GM19438 (cell line): ENCODE data around the gene FYN.
"Not testable (repeated sequence)": the region's sequence is repeated elsewhere in the genome, so short reads cannot be mapped to it uniquely, and the experiment has no call there.

Source experiments
- ATAC-seq: cut with Tn5 transposase; IDR thresholded peaks from one replicate; pipeline ENCODE4 v1.9.1; 2021; ENCODE audit warnings: low read depth; ENCODE audit not compliant: unreplicated experiment

FYN gene

GRCh38 chr6:111650049-111650448, 223.2 kb downstream of the FYN start:
- ATAC-seq, result no peak

- ATAC-seq, result no peak
Observed at GRCh38 chr6:111648100-111648499, 225.2 kb downstream of the FYN start.

- no peak for ATAC-seq
Observed at GRCh38 chr6:111646942-111647341, 226.3 kb downstream of the FYN start.

DNA sequence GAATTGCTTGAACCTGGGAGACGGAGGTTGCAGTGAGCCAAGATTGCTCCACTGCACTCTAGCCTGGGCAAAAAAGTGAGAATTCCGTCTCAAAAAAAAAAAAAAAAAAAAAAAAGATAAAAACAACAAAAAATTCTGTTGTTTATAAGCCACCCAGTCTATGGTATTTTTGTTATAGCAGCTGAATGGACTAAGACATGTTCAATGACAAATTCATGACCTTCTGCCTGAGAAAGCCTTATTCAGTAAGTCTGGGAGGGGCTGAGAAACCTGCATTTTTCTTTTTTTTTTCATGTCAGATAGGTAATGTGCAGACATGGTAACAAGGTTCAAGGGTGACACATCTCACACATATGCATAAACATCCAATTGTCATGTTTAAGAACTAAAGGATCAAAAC, 227.2 kb downstream of the FYN start:
- no peak for ATAC-seq

DNA sequence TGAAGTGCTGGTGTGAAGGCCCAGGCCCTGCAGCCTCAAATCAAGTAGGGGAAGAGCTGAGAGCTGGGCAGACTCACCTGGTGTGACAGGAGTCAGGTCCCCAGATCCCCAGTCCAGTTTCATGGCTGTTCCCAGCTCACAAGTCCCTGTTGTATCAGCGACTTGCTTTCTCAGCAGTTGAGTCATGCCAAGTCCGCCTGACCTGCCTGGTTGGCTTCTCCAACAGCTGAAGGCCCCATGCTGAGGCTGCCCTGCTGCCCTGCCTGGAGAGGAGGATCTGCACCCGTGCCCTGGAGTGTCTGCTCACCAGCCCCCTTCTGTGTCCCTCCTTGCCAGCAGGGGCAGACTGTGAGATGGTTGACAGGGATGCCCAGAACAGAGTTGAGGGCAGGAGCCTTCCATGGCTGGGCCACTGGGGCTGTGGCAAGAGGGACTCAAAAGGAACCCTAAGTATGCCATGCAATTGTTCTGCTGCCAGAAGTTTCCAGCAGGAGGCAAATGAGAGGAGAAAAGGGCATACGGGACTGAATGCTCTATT, 228.3 kb downstream of the FYN start:
- ATAC-seq, result no peak

- ATAC-seq, result peak; percentile 94
Observed at GRCh38 chr6:111642463-111643158, 230.6 kb downstream of the FYN start.

DNA sequence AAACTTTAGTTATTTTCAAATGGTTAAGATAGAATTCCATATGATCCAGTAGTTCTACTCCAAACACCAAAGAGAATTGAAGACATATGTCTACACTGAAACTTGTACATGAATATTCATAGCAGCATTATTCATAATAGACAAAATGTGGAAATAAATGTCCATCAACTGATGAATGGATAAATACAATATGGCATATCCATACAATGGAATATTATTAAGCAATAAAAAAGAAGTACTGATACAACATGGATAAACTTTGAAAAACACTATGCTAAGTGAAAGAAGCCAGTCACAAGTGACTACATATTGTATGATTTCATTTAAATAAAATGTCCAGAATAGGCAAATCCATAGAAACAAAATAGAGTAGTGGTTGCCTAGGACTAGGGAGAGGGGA, 234.0 kb downstream of the FYN start:
- no peak for ATAC-seq

GRCh38 chr6:111634981-111635380, 238.3 kb downstream of the FYN start:
- ATAC-seq, result not testable (repeated sequence)

DNA sequence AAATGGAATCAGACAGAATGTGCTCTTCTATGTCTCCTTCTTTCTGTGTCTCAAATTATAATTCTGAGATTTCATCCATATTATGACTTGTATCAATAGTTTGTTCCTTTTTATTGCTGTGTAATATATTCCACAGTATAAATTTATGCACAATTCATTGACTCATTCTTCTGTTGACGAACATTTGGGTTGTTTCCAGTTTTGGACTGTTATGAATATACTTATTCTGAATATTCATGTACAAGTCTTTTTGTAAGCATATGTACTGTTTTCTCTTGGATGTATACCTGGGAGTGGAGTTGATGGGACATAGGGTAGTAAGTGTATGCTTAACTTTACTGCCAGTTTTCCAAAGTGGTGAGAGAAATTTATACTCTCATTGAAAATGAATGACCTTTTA, 239.4 kb downstream of the FYN start:
- no peak for ATAC-seq

GRCh38 chr6:111632468-111633247, 240.6 kb downstream of the FYN start:
- no peak for ATAC-seq

DNA sequence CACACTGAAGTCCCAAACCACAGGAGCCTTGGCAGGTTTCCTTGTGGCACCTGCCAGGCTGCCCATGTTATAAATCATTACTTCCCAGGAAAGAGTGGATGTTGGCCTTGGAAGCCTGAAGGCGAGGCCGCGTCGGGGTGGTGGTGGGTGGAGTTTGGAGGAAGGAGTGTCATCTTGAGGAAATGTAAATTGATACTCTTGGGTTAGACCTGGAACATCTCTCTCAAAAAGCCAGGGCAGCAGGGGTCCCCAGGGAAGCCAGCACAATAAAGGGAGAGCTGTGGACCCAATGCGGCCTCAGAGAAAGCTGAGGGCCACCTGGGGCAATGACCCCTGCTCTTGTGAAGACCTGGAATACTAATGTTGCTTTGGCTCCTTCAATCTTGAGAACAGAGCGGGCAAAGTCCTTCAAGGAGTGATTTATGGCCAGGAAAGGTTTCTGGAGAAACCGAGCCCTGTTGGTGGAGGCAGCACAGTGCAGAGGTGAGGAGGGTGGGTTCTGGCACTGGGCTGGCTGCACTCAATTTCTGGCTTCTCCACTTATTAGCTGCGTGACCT, 241.3 kb downstream of the FYN start:
- ATAC-seq, result no peak

GRCh38 chr6:111631018-111631417, 242.2 kb downstream of the FYN start:
- ATAC-seq, result no peak

- ATAC-seq, result no peak
Observed at GRCh38 chr6:111628142-111628850, 245.0 kb downstream of the FYN start.

DNA sequence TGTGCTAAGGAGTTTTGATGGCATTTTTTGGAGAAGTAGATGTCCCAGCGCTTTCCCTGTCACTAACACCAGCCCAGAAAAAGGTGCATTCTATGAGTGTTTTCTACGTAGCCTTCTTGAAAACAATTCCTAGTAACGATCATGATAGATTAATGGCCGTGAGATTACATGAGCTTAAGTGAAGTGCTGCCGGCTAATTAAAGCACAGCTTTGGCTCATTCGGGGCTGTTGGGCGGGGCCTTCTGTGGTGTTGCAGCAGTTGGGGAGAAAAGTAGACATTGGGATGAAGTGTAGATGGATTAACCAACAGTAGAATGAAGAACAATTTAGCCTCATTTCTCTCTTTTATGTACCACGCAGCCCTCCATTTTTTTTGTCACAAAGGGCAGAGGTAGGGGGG, 246.8 kb downstream of the FYN start:
- no peak for ATAC-seq

DNA sequence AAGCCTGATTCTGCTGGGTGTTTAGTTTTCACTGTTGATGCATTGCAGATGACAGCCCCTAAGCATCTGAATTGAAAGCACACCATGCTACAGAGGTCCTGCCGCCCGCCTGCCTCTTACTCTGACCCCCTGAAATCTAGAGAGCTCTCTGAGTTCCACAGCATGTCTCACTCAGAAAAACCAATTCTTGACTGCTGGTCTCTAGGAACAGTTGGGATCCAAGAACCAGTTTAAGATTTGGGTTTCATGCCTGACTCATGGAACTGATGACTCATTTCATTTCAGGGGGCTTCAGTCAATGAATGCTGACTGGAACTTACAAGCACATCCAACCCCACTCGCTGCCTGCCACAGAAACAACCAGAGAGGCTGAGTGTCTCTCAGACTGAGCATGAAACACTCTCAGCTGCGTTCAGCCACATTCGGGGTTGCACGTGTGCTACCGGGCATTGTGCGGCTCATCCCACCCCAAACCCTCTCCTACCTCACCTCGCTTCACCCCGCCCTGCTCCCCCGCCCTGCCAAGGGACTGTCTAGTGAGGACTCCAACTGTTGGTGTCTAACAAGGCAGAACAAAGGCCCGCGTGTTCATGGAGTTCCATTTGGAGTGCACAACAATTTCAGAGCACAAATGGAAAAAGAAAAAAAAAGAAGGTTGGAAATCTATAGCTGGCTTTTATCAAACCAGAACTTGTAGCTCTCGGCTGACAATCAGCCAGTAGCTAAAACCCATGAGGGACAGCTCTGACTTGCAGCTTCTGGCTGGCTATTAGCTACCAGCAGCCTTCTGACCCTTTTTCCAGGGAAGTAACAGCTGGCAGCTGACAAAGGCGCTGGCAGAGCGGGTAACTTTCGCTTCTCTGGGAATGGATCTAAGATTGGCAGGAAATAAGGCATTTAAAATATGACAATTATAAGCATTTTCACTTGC, 247.5 kb downstream of the FYN start:
- ATAC-seq, result no peak

DNA sequence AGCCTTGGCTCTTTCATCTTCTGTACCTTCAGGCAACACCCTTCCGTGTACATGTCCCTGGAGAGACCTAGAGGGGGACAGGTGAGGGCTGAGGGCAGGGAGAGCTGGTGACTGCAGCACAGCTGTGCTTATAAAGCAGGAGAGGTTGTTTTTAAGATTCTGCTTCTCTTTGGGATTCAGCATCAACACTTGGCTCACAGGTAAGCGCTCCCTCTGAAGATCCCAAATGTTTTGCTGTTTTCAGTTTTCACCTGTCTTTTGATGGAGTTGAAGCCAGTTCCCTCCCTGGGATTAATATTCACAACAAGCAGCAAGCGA, 248.2 kb downstream of the FYN start:
- ATAC-seq, result no peak

DNA sequence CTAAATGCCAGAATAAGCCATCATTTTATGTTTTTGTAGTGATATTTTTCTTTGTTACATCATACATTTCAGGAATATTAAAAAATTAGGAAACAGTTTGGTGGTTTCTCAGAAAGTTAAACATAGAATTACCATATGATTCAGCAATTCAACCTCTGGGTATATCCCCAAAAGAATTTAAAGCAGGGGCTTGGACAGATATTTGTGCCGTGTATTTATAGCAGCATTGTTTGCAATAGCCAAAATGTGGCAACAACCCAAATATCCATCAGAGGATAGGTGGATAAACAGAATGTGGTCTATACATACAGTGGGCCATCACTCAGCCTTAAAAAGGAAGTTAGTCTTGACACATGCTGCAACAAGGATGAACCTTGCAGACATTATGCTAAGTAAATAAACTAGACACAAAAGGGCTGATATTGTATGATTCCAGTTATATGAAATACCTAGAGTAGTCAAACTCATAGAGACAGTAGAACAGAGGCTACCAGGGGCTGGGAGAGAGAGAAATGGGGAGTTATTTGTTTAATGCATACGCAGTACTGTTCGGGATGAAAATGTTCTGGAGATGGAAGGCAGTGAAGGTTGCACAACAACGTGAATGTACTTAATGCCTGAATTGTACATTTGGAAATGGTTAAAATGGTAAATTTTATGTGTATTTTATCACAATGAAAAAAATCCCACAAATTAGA, 248.7 kb downstream of the FYN start:
- ATAC-seq, result no peak

DNA sequence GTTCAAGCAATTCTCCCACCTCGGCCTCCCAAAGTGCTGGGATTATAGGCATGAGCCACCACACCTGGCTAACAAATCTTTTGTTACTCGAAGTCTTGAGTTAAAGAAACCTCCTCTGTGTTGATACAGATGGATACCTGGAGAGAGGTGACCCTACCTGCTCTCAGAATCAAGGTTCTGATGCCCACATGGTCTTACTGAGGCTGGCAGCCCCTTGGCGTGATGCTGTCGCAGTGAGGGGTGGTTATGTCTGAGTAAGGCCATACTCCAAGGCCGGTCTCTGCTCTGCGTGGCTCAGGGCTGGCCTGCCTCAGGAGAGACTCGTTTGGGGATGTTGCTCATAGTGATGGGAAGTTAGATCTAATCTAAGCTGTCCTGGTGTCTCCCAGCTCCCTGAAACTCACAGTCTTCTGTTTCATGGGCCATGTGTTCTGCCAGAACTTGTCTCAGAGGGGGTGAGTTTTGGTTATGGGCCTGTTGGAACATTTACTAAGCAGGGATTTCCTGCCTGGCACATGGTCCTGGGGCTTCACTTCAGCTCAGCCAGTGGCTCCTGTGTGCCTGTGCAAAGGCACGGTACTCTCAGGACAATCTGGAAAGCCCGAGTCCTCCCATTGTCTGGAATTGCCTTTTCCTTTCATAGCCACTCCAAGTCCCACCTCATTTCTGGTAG, 250.1 kb downstream of the FYN start:
- no peak for ATAC-seq

GRCh38 chr6:111620169-111620568, 253.1 kb downstream of the FYN start:
- ATAC-seq, result no peak
